Islet precursor cell (in vitro differentiated cells): ENCODE data around the gene KIRREL2.
A peak's percentile ranks its signal among the peaks of the same experiment; 100 is the strongest.

Source experiments
- DNase-seq: peaks from one replicate; pipeline ENCODE4 v3.0.0-alpha.2; 2018

Gene KIRREL2

DNA sequence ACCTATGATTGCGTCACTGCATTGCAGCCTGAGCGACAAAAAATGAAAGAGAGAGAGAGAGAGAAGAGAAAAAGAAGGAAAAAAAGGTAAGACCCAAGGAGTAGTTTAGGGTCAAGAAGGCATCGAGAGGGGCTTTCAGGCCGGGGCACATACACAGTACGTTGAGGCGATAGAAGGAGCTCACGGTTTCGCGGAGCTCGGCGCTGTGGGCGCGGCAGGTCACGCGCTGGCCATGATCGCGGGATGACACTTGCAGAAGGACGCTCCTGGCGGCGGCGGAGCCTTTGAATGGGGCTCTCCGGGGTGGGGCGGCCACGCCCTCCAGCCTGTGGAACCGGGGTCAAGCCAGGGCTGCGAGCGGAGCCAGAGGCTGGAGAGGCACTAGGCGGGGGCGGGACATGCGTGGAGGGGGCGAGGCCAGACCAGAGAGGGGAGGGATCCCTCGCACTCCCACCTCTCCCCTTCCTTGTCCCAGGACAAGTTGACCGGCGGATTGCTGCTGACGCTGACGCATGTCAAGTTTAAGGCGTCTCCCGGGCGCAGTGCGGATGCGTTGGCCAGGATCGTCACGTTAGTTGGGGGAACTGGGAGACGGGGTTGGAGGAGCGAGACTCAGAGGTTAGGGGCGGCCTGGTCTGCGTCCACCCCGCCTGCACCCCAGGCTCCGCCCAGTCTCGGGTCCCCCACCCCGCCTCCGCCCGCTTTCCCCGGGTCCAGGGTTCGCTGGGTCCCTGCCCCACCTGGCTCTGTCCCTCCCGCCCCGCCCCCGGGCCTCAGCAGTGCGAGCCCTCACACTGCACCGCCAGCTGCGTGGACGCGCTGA, 11.3 kb upstream of the KIRREL2 start:
- DNase-seq: peak; percentile 68

GRCh38 chr19:35846038-35846668, 10.6 kb upstream of the KIRREL2 start:
- DNase-seq: no peak

GRCh38 chr19:35847911-35848310, 8.8 kb upstream of the KIRREL2 start:
- DNase-seq: no peak

DNA sequence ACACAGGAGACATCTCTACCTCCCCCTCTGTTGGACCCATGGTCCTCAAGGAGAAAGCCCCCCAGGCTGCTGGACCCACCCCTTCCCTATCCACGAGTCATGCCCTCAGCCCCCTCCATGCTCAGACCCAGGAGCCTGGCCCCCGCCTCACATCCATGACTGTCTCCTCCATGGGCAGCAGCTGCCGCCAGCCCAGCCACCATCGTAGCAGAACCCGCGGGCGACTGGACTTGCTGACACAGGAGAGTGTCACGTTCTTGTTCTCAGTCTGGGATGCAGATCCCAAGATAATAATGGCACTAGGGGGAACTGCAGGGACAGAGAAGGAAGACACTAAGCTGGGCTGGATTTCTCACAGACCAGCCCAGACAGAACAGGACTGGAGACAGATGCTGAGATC, 8.2 kb upstream of the KIRREL2 start:
- DNase-seq: no peak

GRCh38 chr19:35848919-35849505, 7.7 kb upstream of the KIRREL2 start:
- no peak for DNase-seq

GRCh38 chr19:35851213-35852028, 5.3 kb upstream of the KIRREL2 start:
- DNase-seq: no peak

- DNase-seq: no peak
Observed at GRCh38 chr19:35852029-35852780, 4.5 kb upstream of the KIRREL2 start, which contains the start of gene NPHS1. Gene NPHS1, minus strand, starts transcription at chr19:35852504. Its CDS starts 667 bp downstream, at chr19:35851837.

- no peak for DNase-seq
Observed at GRCh38 chr19:35853038-35853756, 3.5 kb upstream of the KIRREL2 start.

- no peak for DNase-seq
Observed at GRCh38 chr19:35858311-35858710, 1.6 kb downstream of the KIRREL2 start.

DNA sequence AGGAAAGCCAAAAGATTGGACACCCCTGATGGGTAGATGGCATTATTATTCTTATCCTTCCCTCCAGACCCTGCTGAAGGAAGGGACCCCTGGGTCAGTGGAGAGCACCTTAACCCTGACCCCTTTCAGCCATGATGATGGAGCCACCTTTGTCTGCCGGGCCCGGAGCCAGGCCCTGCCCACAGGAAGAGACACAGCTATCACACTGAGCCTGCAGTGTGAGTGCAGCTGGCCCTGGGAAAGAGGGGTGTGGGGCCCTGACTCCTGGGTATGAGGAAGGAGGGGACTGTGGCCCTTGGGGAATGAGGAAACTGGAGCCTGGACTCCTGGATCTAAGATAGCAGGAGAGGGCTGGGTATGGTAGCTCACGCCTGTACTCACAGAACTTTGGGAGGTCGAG, 2.7 kb downstream of the KIRREL2 start:
- no peak for DNase-seq

- peak; percentile 66 for DNase-seq
Observed at GRCh38 chr19:35860436-35860817, 3.7 kb downstream of the KIRREL2 start.

GRCh38 chr19:35860818-35861639, 4.3 kb downstream of the KIRREL2 start:
- DNase-seq: peak; percentile 97

DNA sequence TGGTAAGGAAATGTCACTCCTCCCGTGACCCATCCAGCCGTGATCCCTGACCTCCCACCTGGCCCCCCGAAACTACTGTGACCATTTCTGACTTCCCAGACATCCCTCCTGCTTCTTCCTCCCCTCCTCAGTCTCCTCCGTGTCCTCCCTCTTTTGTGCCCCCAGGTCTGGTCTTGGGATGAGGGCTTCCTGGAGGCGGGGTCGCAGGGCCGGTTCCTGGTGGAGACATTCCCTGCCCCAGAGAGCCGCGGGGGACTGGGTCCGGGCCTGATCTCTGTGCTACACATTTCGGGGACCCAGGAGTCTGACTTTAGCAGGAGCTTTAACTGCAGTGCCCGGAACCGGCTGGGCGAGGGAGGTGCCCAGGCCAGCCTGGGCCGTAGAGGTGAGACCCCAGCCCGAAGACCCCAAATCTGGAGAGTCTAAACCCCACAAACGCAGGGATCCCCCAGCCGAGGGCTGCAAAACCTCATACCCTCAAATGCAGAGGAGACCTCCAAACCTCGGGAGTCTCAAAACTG, 5.0 kb downstream of the KIRREL2 start:
- DNase-seq: no peak

DNA sequence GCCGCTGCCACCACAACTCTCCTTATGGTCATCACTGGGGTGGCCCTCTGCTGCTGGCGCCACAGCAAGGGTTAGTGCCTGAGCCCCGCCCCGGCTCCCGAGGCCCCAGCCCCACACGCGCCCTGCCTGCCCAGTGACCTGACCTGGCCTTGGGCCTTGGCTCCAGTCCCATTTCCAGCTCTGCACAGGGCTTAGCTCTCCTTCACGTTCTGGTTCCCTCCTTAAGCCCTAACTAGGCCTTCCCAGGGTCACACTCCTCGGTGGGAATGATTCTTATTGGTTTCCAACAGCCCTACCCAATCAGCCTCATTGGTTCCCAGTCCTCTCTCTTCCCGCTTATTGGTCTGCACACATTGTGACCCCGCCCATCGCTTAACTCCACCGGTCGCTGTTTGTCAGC, 5.8 kb downstream of the KIRREL2 start:
- DNase-seq: no peak

GRCh38 chr19:35863018-35863417, 6.3 kb downstream of the KIRREL2 start:
- DNase-seq: no peak

DNA sequence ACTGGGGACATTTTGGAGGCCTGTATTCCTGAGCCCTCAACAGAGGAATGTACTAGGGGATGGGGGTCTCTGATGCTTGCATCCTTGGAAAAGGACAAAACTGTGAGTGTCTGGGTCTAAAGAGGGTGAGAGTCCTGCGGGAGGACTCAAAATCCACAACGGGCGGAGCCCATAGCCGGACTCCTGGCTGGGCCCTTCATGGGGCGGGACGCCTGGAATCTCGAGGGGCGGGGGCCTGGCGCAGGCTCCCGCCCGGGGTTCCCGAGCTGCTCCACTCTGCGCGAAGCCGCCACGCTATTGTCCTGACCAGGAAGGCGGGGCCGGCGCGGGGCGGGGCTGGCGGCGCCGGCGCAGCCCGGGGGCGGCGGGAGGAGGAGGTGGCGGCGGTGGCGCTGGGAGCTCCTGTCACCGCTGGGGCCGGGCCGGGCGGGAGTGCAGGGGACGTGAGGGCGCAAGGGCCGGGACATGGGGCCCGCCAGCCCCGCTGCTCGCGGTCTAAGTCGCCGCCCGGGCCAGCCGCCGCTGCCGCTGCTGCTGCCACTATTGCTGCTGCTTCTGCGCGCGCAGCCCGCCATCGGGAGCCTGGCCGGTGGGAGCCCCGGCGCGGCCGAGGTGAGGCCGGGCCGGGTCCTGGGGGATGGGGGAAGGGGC, 11.6 kb downstream of the KIRREL2 start, which contains the start of gene APLP1:
Gene APLP1 (plus strand): TSS at position 403 of the 651 bp plus-strand sequence. CDS start 63 bp downstream, at position 466.
- peak; percentile 87 for DNase-seq

GRCh38 chr19:35868823-35869326, 12.2 kb downstream of the KIRREL2 start:
- no peak for DNase-seq

- peak; percentile 95 for DNase-seq
Observed at GRCh38 chr19:35869327-35870123, 12.8 kb downstream of the KIRREL2 start.
